Cardiac septum (tissue), 1 donor: ENCODE measurements around the gene ANKRD31. TPM values are rescaled to one million over a fixed set of nuclear protein-coding genes. Genes with fewer than 3 reads are reported as not detected.
"Not testable (repeated sequence)": the region's sequence is repeated elsewhere in the genome, so short reads cannot be mapped to it uniquely, and the experiment has no call there.

Experiments used
- DNase-seq: peaks from one replicate; pipeline ENCODE4 v3.0.0-alpha.2; 2020; ENCODE audit warnings: low spot score
- intact Hi-C: fragments of 100-400 bp; cut with DNase I; formaldehyde crosslinking; loops from one replicate; pipeline ENCODE4 v1.14.0; 2022
- total RNA-seq: library from RNA; stranded (reverse); fragmentation: NEBNext Ultra II Directional; extraction: Animal tissue kit (Norgen Biotek cat#: 25700); gene quantifications from one replicate; pipeline ENCODE4 v1.2.1, GENCODE V29; 2021
- donor health status: DM: no; HTN: no; CAD: no.

Gene ANKRD31
- total RNA-seq, 1 donor from 2014 or later: 0.13 TPM

DNA sequence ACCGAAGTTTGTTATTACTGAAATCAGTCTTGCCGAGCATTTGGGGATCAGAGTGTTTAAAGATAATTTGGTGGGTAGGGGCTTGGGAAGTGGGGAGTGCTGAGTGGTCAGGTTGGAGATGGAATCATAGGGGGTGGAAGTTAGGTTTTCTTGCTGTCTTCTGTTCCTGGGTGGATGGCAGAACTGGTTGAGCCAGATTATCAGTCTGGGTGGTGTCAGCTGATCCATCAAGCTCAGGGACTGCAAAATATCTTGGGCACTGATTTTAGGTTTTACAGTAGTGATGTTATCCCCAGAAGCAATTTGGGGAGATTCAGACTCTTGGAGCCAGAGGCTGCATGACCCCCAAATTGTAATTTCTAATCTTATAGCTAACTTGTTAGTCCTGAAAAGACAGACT, 5.4 kb upstream of the ANKRD31 start:
- intact Hi-C loops: no loop called here
- no peak for DNase-seq

DNA sequence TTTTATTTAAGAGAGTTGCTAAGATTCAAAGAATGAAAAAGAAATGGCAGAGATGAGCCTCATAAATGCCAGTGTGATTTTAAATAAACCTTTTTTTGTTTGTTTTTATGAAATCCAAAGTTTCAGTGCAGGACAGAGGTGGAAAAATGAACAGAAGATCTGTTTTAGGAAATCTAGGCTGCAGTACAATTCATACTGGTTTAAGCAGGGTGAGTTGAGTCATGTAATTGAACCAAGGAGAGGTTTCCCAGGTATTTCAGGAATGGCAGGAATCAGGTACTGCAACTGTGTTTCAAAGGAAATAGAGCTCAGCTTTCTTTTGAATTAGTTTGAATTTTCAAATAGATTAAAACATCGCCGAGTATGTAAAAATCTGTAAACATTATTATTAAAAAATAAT, 3.0 kb upstream of the ANKRD31 start:
- intact Hi-C loops: loop anchor here (5.0 to 10.0 kb wide), 3 partner anchors 98 to 475 kb away; partner anchors contain the start of genes CERT1, HMGCR, POC5 and POLK
- no peak for DNase-seq

DNA sequence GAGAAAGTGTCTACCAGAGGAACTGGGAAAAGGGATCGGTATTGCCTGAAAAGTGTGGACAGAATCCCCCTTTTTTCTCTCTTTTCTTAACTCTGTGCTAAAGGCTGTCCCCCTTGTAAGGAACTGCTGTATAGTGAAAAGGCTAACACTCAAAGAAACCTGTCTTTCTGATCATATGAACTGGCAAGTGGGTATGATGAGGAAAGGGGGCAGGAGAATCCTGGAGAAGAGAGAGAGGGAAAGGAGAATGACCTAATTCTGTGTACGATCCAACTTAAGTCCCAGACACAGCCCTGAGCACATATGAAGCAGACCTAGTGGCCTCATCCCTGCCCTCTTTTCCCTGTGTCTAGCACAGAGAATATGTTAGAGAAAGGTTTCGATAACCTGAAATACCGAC, 967 bp downstream of the ANKRD31 start:
- no peak for DNase-seq
- intact Hi-C loops: loop anchor here (2.0 to 10.0 kb wide), 4 partner anchors 102 to 479 kb away; partner anchors contain the start of genes CERT1, HMGCR, POC5 and POLK

DNA sequence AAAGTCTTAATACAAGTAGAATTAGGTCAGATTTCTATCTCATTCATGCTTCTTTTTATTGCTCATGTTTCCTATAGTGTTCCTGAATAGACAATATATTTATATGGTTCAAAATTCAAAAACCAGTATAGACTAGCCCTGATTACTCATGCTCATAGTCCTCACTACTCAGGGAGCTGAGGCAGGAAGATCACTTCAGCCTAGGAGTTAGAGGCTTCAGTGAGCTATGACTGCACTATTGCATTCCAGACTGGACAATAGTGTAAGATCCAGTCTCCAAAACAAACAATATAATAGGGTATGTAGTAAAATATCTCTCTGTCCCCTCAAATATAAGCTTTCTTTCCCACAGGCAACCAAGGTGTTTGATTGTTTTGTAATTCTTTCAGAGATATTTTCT, 2.4 kb downstream of the ANKRD31 start:
- no peak for DNase-seq

DNA sequence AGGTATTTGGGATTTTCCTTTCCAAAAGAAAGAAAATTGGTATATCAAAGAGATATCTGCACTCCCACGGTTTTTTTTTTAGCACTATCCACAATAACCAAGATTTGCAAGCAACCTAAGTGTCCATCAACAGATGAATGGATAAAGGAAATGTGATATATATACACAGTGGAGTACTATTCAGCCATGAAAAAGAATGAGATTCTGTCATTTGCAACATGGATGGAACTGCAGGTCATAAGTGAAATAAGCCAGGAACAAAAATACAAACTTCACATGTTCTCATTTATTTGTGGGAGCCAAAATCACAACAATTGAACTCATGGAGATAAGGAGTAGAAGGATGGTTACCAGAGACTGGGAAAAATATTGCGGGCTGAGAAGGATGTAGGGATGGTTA, 9.8 kb downstream of the ANKRD31 start:
- intact Hi-C loops: no loop called here
- DNase-seq: no peak

More for the DNA sequence above, 2.4 kb downstream of the ANKRD31 start:
- intact Hi-C loops: loop anchor here (10.0 kb wide), 2 partner anchors 281 to 481 kb away; partner anchors contain the start of genes CERT1, POC5 and POLK

DNA sequence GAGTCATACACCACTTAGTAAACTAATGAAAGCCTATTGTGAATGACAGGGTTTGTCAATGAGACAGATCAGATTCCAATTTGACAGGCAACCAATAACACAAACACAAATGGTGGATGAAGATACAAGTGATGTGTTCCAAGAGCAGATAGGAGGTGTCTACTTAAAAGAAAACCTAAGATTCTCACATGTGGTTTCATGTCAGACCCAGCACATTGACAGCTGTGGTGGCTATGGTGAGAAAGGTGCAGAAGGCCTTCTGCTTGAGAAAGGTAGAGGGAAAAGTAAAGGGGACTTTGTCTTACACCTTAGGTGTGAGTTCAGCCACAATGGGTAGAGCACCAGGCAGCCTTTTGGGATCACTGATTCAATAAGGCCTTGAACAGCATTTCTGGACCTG, 11.2 kb downstream of the ANKRD31 start:
- no peak for DNase-seq
- intact Hi-C loops: no loop called here

DNA sequence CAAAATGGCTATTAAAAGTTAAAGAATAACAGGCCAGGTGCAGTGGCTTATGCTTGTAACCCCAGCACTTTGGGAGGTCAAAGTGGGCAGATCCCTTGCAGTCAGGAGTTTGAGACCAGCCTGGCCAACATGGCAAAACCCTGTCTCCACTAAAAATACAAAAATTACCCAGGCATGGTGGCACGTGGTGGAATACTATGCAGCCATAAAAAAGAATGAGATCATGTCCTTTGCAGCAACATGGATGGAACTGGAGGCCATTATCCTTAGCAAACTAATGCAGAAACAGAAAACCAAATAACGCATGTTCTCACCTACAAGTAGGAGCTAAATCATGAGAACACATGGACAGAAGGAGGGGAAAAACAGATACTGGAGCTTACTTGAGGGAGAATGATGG, 15.9 kb downstream of the ANKRD31 start:
- DNase-seq, intact Hi-C loops: not testable (repeated sequence)

DNA sequence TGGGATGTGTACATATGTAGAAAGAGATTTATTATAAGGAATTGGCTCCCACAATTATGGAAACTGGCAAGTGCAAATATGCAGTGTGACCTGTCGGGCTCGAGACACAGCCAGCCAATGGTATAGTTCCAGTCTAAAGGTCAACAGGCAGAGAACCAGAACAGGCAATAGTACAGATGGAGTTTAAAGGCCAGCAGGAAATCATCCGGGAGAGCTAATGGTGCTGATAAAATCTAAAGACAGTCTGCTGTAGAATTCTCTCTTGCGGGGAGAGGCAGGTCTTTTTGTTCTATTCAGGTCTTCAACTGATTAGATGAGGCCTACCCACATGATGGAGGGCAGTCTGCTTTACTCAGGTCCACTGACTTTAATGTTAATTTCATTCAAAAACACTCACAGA, 21.8 kb downstream of the ANKRD31 start:
- intact Hi-C loops: no loop called here

DNA sequence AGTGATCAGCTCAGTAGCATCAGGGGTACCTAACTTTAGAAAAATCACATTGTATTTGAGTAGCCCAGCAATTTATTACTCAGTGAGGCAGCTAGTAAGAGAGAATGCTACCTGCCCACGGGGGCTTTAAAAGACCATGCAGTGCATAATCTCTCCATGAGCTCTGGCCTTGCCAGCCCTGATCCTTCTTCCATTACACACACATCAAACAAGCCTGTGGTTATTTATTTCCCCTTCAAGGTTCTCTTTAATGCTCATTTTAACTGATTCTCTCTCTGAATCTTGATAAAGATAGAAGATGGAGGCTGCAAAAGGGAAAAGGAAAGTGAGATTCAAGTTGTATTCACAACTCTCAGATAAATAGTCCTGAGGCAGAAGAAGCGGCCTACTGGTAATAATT, 22.3 kb downstream of the ANKRD31 start:
- no peak for DNase-seq
- intact Hi-C loops: no loop called here

More for the DNA sequence above, 21.8 kb downstream of the ANKRD31 start:
- no peak for DNase-seq

DNA sequence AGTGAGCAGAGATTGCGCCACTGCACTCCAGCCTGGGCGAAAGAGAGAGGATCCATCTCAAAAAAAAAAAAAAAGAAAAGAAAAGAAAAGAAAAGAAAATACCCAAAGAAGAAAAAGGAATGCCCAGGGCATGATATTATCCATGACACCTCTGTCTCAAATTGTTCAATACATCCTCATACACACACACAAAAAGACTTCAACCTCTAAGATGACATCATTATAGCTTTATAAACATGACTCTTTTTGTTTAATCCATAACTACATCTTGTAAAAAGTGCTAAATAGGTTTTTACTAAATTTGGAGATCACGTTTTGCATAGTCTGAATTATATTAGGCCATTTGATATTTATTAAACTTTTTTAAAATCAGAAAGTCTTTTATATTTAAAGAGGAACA, 33.1 kb downstream of the ANKRD31 start:
- intact Hi-C loops: no loop called here
- no peak for DNase-seq

DNA sequence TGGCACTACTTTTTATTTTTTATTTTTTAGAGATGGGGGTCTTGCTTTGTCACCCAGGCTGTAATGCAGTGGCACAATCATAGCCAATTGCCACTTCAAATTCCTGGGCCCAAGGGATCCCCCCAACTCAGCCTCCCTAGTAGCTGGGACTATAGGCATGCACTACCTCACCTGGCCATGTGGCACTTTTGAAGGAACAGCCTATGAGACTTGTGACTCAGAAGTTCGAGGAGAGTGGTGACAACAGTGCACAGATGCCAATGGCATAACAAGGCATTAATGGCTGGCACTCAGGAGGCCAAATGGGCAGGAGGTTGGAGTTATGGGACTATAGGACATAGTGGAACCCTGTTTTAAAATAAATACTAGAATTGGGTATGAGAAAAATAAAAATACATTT, 33.7 kb downstream of the ANKRD31 start:
- intact Hi-C loops: no loop called here
- no peak for DNase-seq

DNA sequence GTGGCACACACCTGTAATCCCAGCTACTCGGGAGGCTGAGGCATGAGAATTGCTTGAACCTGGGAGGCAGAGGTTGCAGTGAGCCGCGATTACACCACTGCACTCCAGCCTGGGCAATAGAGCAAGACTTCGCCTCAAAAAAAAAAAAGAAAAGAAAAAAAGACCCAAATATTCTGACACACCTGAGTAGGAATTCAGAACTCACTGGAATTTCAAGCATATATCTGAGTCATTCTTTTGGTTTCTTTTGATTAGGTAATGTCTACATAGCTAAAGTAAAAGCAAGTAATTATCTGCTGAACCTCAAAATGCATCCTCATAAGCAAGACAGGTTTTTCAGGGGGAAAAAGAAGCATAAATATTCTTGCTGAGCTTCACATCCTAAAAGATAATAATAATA, 35.9 kb downstream of the ANKRD31 start:
- DNase-seq: no peak
- intact Hi-C loops: no loop called here

DNA sequence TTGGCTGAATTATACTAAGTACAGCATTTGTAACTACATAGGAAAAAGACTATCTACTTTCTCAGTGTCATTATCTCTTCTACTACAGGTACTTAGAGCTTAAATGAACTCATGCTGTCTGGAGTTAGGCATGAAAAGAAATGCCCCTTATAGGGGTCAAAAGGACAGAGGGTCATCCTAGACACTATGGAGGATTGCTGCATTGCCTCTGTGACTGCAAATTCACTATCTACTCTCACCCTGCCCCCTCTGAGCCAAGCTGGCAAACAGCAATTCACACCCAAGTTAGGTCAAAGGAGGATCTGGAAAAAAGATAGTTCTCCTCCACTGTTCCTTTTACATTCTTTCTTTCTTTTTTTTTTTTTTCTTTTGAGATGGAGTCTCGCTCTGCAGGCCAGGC, 36.7 kb downstream of the ANKRD31 start:
- DNase-seq: no peak
- intact Hi-C loops: no loop called here

DNA sequence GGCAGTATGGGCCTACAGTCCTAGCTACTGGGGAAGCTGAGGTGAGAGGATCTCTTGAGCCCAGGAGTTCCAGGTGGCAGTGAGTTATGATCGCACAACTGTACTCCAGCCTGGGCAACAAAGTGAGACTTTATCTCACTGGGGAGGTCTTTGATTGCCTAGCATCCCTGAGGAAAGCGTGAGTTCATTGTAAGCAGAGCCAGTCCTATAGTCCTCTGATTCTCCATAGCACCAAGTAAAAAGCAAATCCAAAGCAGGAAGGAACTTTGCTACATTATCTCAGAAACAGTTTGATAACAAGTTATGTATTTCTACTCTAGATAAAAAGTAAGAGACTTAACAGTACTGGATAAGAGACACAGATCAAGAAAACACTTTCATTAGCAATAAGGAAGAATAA, 37.6 kb downstream of the ANKRD31 start:
- intact Hi-C loops: no loop called here
- no peak for DNase-seq

DNA sequence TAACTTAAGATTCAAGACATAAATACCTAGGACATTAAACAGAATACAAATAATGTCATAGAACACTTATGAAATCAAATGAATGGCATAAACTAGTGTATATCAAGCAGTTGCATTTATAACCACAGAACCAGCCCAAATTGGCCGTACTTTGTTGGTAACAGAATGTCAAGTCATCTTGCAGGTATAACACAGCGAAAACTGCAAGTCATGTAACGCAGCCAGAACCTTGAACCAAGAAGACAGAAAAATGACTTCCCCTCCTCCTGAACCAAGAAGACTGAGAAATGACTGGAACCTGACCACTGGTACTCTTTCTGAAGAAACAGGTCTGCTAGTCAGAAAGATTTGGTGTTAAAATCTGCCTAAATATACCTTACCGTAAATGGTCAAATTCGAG, 38.9 kb downstream of the ANKRD31 start:
- intact Hi-C loops: no loop called here
- DNase-seq: no peak

DNA sequence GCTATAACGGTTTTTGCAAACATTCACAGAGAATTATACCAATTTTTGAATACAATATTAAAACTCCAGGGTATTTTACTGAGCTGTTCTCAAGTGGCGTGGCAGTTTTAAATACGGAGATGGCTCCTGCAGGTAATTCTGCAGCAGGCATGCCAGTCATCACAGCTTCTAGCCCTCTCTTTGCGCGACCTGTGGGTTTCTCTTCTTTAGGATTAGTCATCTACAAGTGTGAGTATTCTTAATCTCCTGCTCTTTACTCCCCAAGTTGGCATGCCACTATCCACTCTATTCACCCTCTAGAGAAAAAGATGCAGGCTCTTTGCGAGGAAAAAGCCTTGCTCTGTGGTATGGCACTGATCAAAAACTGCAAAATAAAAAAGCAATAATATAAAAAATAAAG, 43.9 kb downstream of the ANKRD31 start:
- intact Hi-C loops: no loop called here

DNA sequence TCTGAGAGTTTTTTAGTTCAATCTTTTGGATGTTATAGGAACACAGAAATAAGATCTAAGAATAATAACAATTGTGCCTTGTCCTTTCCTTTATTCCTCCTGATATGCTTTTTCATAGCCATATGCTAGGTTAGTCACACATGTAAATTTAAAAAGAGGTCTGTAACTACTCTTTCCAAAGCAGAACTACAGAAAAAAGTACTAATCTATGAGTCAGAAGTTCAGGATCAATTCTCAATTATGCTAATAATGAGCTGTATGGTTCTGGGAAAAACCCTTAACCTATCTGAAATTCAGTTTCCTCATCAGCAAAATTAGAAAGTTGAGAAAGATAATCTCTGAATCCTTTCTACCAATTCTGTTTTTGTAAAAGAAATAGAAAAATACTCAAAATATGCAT, 44.4 kb downstream of the ANKRD31 start:
- intact Hi-C loops: no loop called here
- DNase-seq: no peak

More for the DNA sequence above, 43.9 kb downstream of the ANKRD31 start:
- DNase-seq: no peak

DNA sequence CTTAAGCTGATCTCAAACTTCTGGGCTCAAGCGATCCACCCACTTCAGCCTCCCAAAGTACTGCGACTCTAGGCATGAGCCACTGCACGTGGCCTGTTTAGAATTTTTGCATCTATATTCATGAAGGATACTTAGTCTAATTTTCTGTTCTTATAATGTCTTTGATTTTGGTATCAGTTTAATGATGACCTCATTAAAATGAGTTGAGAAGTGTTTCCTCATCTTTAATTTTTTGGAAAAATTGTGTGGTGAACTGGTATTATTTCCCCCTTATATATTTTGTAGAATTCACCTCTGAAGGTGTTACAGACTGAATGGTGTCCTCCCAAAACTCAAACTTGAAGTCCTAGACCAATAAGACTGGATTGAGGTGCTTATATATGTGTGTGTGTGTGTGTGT, 46.5 kb downstream of the ANKRD31 start:
- intact Hi-C loops: no loop called here
- no peak for DNase-seq

DNA sequence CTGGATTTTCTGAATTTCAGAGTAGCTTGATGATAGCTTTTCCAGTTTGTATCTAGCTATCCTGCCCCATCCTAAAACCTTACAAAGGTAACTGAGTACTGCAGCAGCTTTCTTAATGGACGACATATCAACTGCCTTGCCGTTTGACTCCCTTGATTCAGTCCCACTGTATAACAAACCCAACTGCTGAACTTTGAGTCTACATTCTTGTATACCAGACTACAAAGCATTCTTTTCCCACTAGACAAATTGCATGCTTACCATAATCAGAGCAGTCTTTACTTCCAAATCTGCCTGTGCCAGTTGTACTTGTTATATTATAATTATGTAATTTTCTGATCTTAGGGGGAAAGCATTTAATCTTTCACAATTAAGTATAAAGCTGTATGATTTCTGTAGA, 47.3 kb downstream of the ANKRD31 start:
- intact Hi-C loops: no loop called here
- DNase-seq: no peak

DNA sequence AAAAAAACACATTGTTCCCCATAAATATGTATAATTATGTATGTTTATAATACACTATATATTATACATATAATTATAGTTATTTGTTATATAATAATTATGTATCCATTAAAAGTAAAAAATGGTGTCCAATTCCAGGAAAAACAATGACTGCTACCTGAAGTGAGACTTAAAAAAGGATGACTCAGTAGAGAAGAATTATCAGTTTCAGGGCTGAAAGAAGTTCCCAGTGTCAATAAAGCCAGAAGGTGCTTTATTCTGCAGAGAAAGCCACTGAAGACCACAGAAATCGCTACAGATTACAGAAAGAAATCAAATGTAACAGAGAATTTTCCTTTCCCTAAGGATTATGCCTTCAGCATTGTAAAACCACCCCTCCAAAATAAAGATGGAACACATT, 50.9 kb downstream of the ANKRD31 start:
- intact Hi-C loops: no loop called here
- DNase-seq: no peak

DNA sequence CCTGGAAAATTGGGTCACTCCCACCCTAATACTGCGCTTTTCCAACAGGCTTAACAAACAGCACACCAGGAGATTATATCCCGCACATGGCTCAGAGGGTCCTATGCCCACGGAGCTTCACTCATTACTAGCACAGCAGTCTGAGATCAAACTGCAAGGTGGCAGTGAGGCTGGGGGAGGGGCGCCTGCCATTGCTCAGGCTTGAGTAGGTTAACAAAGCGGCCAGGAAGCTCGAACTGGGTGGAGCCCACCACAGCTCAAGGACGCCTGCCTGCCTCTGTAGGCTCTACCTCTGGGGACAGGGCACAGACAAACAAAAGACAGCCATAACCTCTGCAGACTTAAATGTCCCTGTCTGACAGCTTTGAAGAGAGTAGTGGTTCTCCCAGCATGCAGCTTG, 60.7 kb downstream of the ANKRD31 start:
- intact Hi-C loops, DNase-seq: not testable (repeated sequence)

DNA sequence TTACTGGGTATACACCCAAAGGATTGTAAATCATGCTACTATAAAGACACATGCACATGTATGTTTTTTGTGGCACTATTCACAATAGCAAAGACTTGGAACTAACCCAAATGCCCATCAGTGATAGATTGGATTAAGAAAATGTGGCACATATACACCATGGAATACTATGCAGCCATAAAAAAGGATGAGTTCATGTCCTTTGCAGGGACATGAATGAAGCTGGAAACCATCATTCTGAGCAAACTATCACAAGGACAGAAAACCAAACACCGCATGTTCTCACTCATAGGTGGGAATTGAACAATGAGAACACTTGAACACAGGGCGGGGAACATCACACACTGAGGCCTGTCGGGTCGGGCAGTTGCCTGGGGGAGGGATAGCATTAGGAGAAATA, 61.8 kb downstream of the ANKRD31 start:
- DNase-seq, intact Hi-C loops: not testable (repeated sequence)
